GM23338 (cell line): ENCODE measurements around the gene SEC63.

ENCODE experiments used
- CREB1 ChIP-seq: fragments of 250-450 bp; sonication (Bioruptor Pico); IDR thresholded peaks from 2 replicates; pipeline ENCODE4 v1.5.0; 2020; ENCODE audit warnings: low read depth, mild to moderate bottlenecking, moderate library complexity
- CTCF ChIP-seq, 2 experiments: fragments of 200-600 bp in 1 of 2; sonication (generic) in 1 of 2; conservative IDR thresholded peaks; 2 replicates each; pipeline versions ENCODE4 v1.5.1 to v1.6.1; 2016 to 2017; ENCODE audit warnings: antibody characterized with exemption in 2 of 2, low read depth in 2 of 2, mild to moderate bottlenecking in 2 of 2, moderate library complexity in 1 of 2
- ETS1 ChIP-seq: IDR thresholded peaks from 2 replicates; pipeline ENCODE4 v1.6.1; 2016; ENCODE audit warnings: antibody characterized with exemption
- EZH2 ChIP-seq: fragments of 200-600 bp; sonication (generic); IDR thresholded peaks from one replicate; pipeline ENCODE4 v1.8.0; 2017; ENCODE audit warnings: antibody characterized with exemption, mild to moderate bottlenecking, low read depth; ENCODE audit not compliant: unreplicated experiment
- EZH2phosphoT487 ChIP-seq: fragments of 200-600 bp; sonication (generic); IDR thresholded peaks from one replicate; pipeline ENCODE4 v1.8.1; 2018; ENCODE audit warnings: antibody characterized with exemption; ENCODE audit not compliant: unreplicated experiment
- POLR2AphosphoS5 ChIP-seq: IDR thresholded peaks from 2 replicates; pipeline ENCODE4 v1.6.1; 2016; ENCODE audit warnings: antibody characterized with exemption, low read depth

DNA sequence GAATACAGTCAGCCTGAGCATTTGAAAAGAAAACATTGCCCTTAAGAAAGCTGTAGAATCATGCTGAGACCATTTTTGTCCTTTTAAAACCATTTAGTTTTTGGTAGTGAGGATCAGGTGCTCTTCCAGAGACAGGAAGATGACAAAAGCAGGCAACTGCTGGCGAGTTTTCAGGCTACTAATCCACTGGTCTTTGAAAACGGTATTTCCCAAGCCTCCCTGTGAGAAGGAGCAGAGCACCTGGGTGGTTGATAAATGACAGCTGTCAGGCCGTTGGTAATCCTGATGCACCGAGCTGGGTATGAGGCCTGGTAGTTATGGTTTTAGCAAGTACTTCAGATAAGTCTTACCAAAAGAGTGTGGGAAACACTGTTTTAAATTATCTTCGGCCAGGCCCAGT is 10.1 kb upstream of the SEC63 start:
- TF ChIP-seq CREB1 (CRISPR knock-in tag) (no peak), POLR2AphosphoS5 (no peak), EZH2 (no peak), ETS1 (no peak), CTCF (conservative IDR thresholded peaks at IDR 0.05; ENCODE audit: low read depth in 2 of 2) (no peak), EZH2phosphoT487 (no peak)
